SK-N-SH (cell line): Measurements from ENCODE around the gene DSCAML1.
"Not testable (repeated sequence)": the region's sequence is repeated elsewhere in the genome, so short reads cannot be mapped to it uniquely, and the experiment has no call there.

ENCODE experiments used
- EP300 ChIP-seq, 2 experiments: IDR thresholded peaks; 2 replicates each; pipeline versions ENCODE4 v1.4.0 to v1.6.1; 2012; ENCODE audit warnings: borderline replicate concordance in 1 of 2, low read depth in 1 of 2, low read length in 1 of 2
- MAX ChIP-seq: IDR thresholded peaks from 2 replicates; pipeline ENCODE4 v1.4.0; 2012; ENCODE audit warnings: low read depth
- NRF1 ChIP-seq: IDR thresholded peaks from 2 replicates; pipeline ENCODE4 v1.6.1; 2012; ENCODE audit warnings: low read depth, mild to moderate bottlenecking, low read length
- TF ChIP-seq, protein P1 (sequence below): fragments of 200-600 bp; sonication (generic); IDR thresholded peaks from 2 replicates; pipeline ENCODE4 v1.6.1; 2017; ENCODE audit warnings: antibody characterized with exemption, mild to moderate bottlenecking, moderate library complexity

DNA sequence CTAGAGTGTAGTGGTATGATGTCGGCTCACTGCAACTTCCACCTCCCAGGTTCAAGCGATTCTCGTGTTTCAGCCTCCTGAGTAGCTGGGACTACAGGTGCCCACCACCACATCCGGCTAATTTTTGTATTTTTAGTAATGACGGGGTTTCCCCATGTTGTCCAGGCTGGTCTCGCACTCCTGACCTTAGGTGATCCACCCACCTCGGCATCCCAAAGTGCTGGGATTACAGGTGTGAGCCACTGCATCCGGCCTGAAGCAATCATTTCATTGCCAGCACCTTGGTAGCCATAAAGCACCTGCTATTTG, 340.3 kb downstream of the DSCAML1 start:
- TF ChIP-seq, protein P1, sequence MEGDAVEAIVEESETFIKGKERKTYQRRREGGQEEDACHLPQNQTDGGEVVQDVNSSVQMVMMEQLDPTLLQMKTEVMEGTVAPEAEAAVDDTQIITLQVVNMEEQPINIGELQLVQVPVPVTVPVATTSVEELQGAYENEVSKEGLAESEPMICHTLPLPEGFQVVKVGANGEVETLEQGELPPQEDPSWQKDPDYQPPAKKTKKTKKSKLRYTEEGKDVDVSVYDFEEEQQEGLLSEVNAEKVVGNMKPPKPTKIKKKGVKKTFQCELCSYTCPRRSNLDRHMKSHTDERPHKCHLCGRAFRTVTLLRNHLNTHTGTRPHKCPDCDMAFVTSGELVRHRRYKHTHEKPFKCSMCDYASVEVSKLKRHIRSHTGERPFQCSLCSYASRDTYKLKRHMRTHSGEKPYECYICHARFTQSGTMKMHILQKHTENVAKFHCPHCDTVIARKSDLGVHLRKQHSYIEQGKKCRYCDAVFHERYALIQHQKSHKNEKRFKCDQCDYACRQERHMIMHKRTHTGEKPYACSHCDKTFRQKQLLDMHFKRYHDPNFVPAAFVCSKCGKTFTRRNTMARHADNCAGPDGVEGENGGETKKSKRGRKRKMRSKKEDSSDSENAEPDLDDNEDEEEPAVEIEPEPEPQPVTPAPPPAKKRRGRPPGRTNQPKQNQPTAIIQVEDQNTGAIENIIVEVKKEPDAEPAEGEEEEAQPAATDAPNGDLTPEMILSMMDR = not testable (repeated sequence)
- TF ChIP-seq MAX; NRF1; EP300 (IDR thresholded peaks at IDR 0.05; ENCODE audit: borderline replicate concordance in 1 of 2, low read depth in 1 of 2, low read length in 1 of 2): not testable (repeated sequence)
